Measurements from ENCODE around the gene ACVR1. TPM values are rescaled to one million over a fixed set of nuclear protein-coding genes. Genes with fewer than 3 reads are reported as not detected.

ACVR1 gene
- total and polyA plus RNA-seq, 2 of the 13 experiments (the other 11 are each of a cell fraction or from before 2014, with no cell fraction given): 2.3 to 5.4 TPM

GRCh38 chr2:157840568-157841156 lies 35.5 kb downstream of the ACVR1 start (continued):
- TF ChIP-seq FOXP1 (IDR thresholded peaks at IDR 0.05) (no peak), FOXP1 (CRISPR knock-in tag; IDR thresholded peaks at IDR 0.05) (no peak; the same call in 1 of the 2 replicates), NFE2 (CRISPR knock-in tag; IDR thresholded peaks at IDR 0.05) (no peak), IRF9 (CRISPR knock-in tag; IDR thresholded peaks at IDR 0.05; ENCODE audit: borderline replicate concordance) (no peak; the same call in 1 of the 2 replicates), CC2D1A (CRISPR knock-in tag; IDR thresholded peaks at IDR 0.05) (no peak), EHMT2 (IDR thresholded peaks at IDR 0.05; ENCODE audit: borderline replicate concordance, low read depth, low read length) (no peak; the same call in 1 of the 2 replicates), NBN (conservative IDR thresholded peaks at IDR 0.05) (no peak), SIN3A (IDR thresholded peaks at IDR 0.05; ENCODE audit: borderline replicate concordance, low read depth, low read length) (no peak), ZNF431 (CRISPR knock-in tag; IDR thresholded peaks at IDR 0.05; ENCODE audit: borderline replicate concordance, low read depth) (peak; percentile 57; the same call in 1 of the 2 replicates), PHF21A (CRISPR knock-in tag; IDR thresholded peaks at IDR 0.05) (peak; percentile 91), TERF1 (CRISPR knock-in tag; IDR thresholded peaks at IDR 0.05) (no peak), KLF9 (CRISPR knock-in tag; IDR thresholded peaks at IDR 0.05; ENCODE audit: low read depth) (peak; percentile 36; the same call in 1 of the 2 replicates), ZNF792 (CRISPR knock-in tag; IDR thresholded peaks at IDR 0.05) (0 out of 2 replicates have a peak, but pooled peaks have one; percentile 17), PHF20 (CRISPR knock-in tag; IDR thresholded peaks at IDR 0.05) (no peak; the same call in 1 of the 2 replicates), ZNF138 (CRISPR knock-in tag; IDR thresholded peaks at IDR 0.05; ENCODE audit: low read depth) (no peak), PHF5A (CRISPR knock-in tag; IDR thresholded peaks at IDR 0.05; ENCODE audit: low read depth, unreplicated experiment) (no peak), DMAP1 (CRISPR knock-in tag; IDR thresholded peaks at IDR 0.05) (peak; percentile 66; the same call in 1 of the 2 replicates), TBX3 (IDR thresholded peaks at IDR 0.05; ENCODE audit: borderline replicate concordance) (no peak), JUN (CRISPR knock-in tag; IDR thresholded peaks at IDR 0.05) (no peak), ISL2 (CRISPR knock-in tag; IDR thresholded peaks at IDR 0.05) (peak; percentile 53; the same call in 1 of the 2 replicates), SAFB2 (CRISPR knock-in tag; IDR thresholded peaks at IDR 0.05; ENCODE audit: borderline replicate concordance, low read depth) (no peak), SMARCC2 (IDR thresholded peaks at IDR 0.05) (no peak), REL (CRISPR knock-in tag; conservative IDR thresholded peaks at IDR 0.05) (no peak), FOXA1 (IDR thresholded peaks at IDR 0.05) (no peak), FOXA1 (CRISPR knock-in tag; IDR thresholded peaks at IDR 0.05) (peak; percentile 88), NFYC (CRISPR knock-in tag; IDR thresholded peaks at IDR 0.05) (no peak), ZNF557 (CRISPR knock-in tag; IDR thresholded peaks at IDR 0.05) (no peak), ZNF570 (CRISPR knock-in tag; IDR thresholded peaks at IDR 0.05; ENCODE audit: borderline replicate concordance) (no peak), PAF1 (CRISPR knock-in tag; IDR thresholded peaks at IDR 0.05) (no peak), SP5 (CRISPR knock-in tag; IDR thresholded peaks at IDR 0.05; ENCODE audit: borderline replicate concordance, low read depth) (peak; percentile 37; the same call in 1 of the 2 replicates), FOXK2 (IDR thresholded peaks at IDR 0.05) (no peak), BHLHE40 (IDR thresholded peaks at IDR 0.05; ENCODE audit: low read length) (no peak)
